Measurements from ENCODE around the gene RALGPS1. TPM values are rescaled to one million over a fixed set of nuclear protein-coding genes. Genes with fewer than 3 reads are reported as not detected.
A peak's percentile ranks its signal among the peaks of the same experiment; 100 is the strongest.

RALGPS1 gene
- total RNA-seq, 4 donors from 2014 or later = 3.3 to 9.8 (median 6.7) TPM

GRCh38 chr9:127245637-127246164 lies 331.1 kb downstream of the RALGPS1 start:
- no peaks in the 10 kb centered on the region for H3K36me3 ChIP-seq
- no peak for DNase-seq (ENCODE audit: low spot score in 2 of 2)
- peak overlapping the region; percentile 52 to 63 (median 59) for H3K4me3 ChIP-seq
- H3K27me3 ChIP-seq = no peaks in the 10 kb centered on the region
- H3K27ac ChIP-seq = peak overlapping the region in 2 of 4 donors; percentile 71 to 85
- WGBS, 2 donors = 79 to 83% methylated on average over 8 of the region's 8 CpGs
- no peak for TF ChIP-seq CTCF (IDR thresholded peaks at IDR 0.05)
- no peak for TF ChIP-seq EP300 (IDR thresholded peaks at IDR 0.05)
- TF ChIP-seq POLR2A (IDR thresholded peaks at IDR 0.05) = no peak
- H3K4me1 ChIP-seq = peaks cover 0 to 11% (median 3%) of the 10 kb centered on the region in 4 donors
- no peaks in the 10 kb centered on the region for H3K9me3 ChIP-seq

- TF ChIP-seq CTCF (IDR thresholded peaks at IDR 0.05) (no peak), POLR2A (IDR thresholded peaks at IDR 0.05) (no peak)
- WGBS, 2 donors = 84 to 85% methylated on average over 3 of the region's 3 CpGs
Measured at GRCh38 chr9:127248241-127248640, 333.7 kb downstream of the RALGPS1 start.

GRCh38 chr9:127249877-127250276 lies 335.3 kb downstream of the RALGPS1 start:
- Histone ChIP-seq H3K4me3 (no peak overlapping the region), H3K9me3 (no peaks in the 10 kb centered on the region), H3K4me1 (peaks cover 0 to 7% (median 3%) of the 10 kb centered on the region in 4 donors), H3K36me3 (peaks cover 0 to 2% (median 0%) of the 10 kb centered on the region in 3 donors), H3K27me3 (no peaks in the 10 kb centered on the region), H3K27ac (no peak overlapping the region)
- TF ChIP-seq CTCF (IDR thresholded peaks at IDR 0.05) (no peak), POLR2A (IDR thresholded peaks at IDR 0.05) (no peak), EP300 (IDR thresholded peaks at IDR 0.05) (no peak)
- WGBS, 2 donors = 50 to 53% methylated on average over 5 of the region's 5 CpGs
- DNase-seq (ENCODE audit: low spot score in 2 of 2) = no peak

More at GRCh38 chr9:127248241-127248640, 333.7 kb downstream of the RALGPS1 start:
- Histone ChIP-seq H3K36me3 (no peaks in the 10 kb centered on the region), H3K27ac (no peak overlapping the region), H3K4me1 (peaks cover 0 to 11% (median 3%) of the 10 kb centered on the region in 4 donors), H3K4me3 (no peak overlapping the region), H3K27me3 (no peaks in the 10 kb centered on the region), H3K9me3 (no peaks in the 10 kb centered on the region)
- DNase-seq (ENCODE audit: low spot score in 2 of 2) = no peak

GRCh38 chr9:127250896-127251391 lies 336.4 kb downstream of the RALGPS1 start:
- Histone ChIP-seq H3K27ac (no peak overlapping the region), H3K4me3 (no peak overlapping the region), H3K36me3 (peaks cover 0 to 10% (median 0%) of the 10 kb centered on the region in 3 donors), H3K27me3 (no peaks in the 10 kb centered on the region), H3K4me1 (peaks cover 0 to under 1% (median 0%) of the 10 kb centered on the region in 4 donors), H3K9me3 (no peaks in the 10 kb centered on the region)
- 73 to 86% methylated on average over 3 of the region's 3 CpGs for WGBS, 2 donors
- TF ChIP-seq POLR2A (IDR thresholded peaks at IDR 0.05) (no peak), EP300 (IDR thresholded peaks at IDR 0.05) (no peak), CTCF (IDR thresholded peaks at IDR 0.05) (no peak)
- no peak for DNase-seq (ENCODE audit: low spot score in 2 of 2)

- H3K36me3 ChIP-seq = peaks cover 0 to 14% (median 0%) of the 10 kb centered on the region in 3 donors
- H3K9me3 ChIP-seq = no peaks in the 10 kb centered on the region
- H3K27me3 ChIP-seq = no peaks in the 10 kb centered on the region
- H3K27ac ChIP-seq = no peak overlapping the region
- DNase-seq (ENCODE audit: low spot score in 2 of 2) = no peak
- H3K4me3 ChIP-seq = no peak overlapping the region
- WGBS, 2 donors = 75 to 77% methylated on average over 4 of the region's 4 CpGs
- no peaks in the 10 kb centered on the region for H3K4me1 ChIP-seq
- TF ChIP-seq CTCF (IDR thresholded peaks at IDR 0.05) (no peak), POLR2A (IDR thresholded peaks at IDR 0.05) (no peak), EP300 (IDR thresholded peaks at IDR 0.05) (no peak)
Measured at GRCh38 chr9:127252410-127253318, 338.1 kb downstream of the RALGPS1 start.

Data from tibial nerve (tissue), 4 donors.